Colon (tissue), 2 donors: Measurements from ENCODE around the gene GGTA1.
"Not testable (repeated sequence)": the region's sequence is repeated elsewhere in the genome, so short reads cannot be mapped to it uniquely, and the experiment has no call there.

ENCODE experiments used
- FAIRE-seq: peaks from 2 replicates; lab custom pipeline; 2012; peaks lifted over from hg19 to GRCh38; lab: Jason Lieb, UNC
- donor health status: control.
- donor health status: control.

The GGTA1 gene

GRCh38 chr9:121499427-121500164 is at the start of gene GGTA1:
Gene GGTA1, minus strand, starts transcription at chr9:121499844. Its CDS starts 31,922 bp downstream, at chr9:121467922.
- FAIRE-seq, result no peak

GRCh38 chr9:121548666-121549065 is 49.0 kb upstream of the GGTA1 start:
- FAIRE-seq, result no peak

GRCh38 chr9:121545875-121546423 is 46.3 kb upstream of the GGTA1 start:
- no peak for FAIRE-seq

- no peak for FAIRE-seq
These were observed 45.7 kb upstream of the GGTA1 start for GRCh38 chr9:121545150-121545874.

GRCh38 chr9:121542025-121542424 is 42.4 kb upstream of the GGTA1 start:
- FAIRE-seq, result no peak

GRCh38 chr9:121541256-121541655 is 41.6 kb upstream of the GGTA1 start:
- FAIRE-seq, result no peak

GRCh38 chr9:121538221-121538620 is 38.6 kb upstream of the GGTA1 start:
- FAIRE-seq, result no peak

GRCh38 chr9:121537283-121537682 is 37.6 kb upstream of the GGTA1 start:
- no peak for FAIRE-seq

GRCh38 chr9:121532881-121533280 is 33.2 kb upstream of the GGTA1 start:
- FAIRE-seq, result no peak

- no peak for FAIRE-seq
These were observed 29.8 kb upstream of the GGTA1 start for GRCh38 chr9:121529237-121529987.

GRCh38 chr9:121528642-121529041 is 29.0 kb upstream of the GGTA1 start:
- no peak for FAIRE-seq

- FAIRE-seq, result no peak
These were observed 27.7 kb upstream of the GGTA1 start for GRCh38 chr9:121527371-121527770.

GRCh38 chr9:121519688-121520087 is 20.0 kb upstream of the GGTA1 start:
- not testable (repeated sequence) for FAIRE-seq

GRCh38 chr9:121518634-121519033 is 19.0 kb upstream of the GGTA1 start:
- FAIRE-seq, result no peak

- not testable (repeated sequence) for FAIRE-seq
These were observed 13.5 kb upstream of the GGTA1 start for GRCh38 chr9:121513166-121513565.

GRCh38 chr9:121510766-121511550 is 11.3 kb upstream of the GGTA1 start:
- no peak for FAIRE-seq

- no peak for FAIRE-seq
These were observed 9.5 kb upstream of the GGTA1 start for GRCh38 chr9:121509180-121509579.

GRCh38 chr9:121508415-121508814 is 8.8 kb upstream of the GGTA1 start:
- no peak for FAIRE-seq

GRCh38 chr9:121505903-121506735 is 6.5 kb upstream of the GGTA1 start:
- FAIRE-seq, result no peak

- no peak for FAIRE-seq
These were observed 3.8 kb upstream of the GGTA1 start for GRCh38 chr9:121503444-121503843.

- FAIRE-seq, result no peak
These were observed 478 bp upstream of the GGTA1 start for GRCh38 chr9:121500165-121500478.
